ES-I3 (cell line): ENCODE data around the gene DMRT2.

Experiments
- H3K36me3 ChIP-seq: 2 replicates; pipeline ENCODE4 v1.6.1; 2013; ENCODE audit warnings: mild to moderate bottlenecking, low read length, control low read depth, moderate library complexity; ENCODE audit not compliant: insufficient read depth
- H3K4me1 ChIP-seq: 2 replicates; pipeline ENCODE4 v1.6.1; 2013; ENCODE audit warnings: mild to moderate bottlenecking, control low read depth, low read length; ENCODE audit not compliant: insufficient read depth
- H3K9ac ChIP-seq: 2 replicates; pipeline ENCODE4 v1.6.1; 2013; ENCODE audit warnings: low read depth, mild to moderate bottlenecking, low read length, moderate library complexity
- H3K9me3 ChIP-seq: 2 replicates; pipeline ENCODE4 v1.6.1; 2013; ENCODE audit warnings: mild to moderate bottlenecking, low read length, moderate library complexity; ENCODE audit not compliant: control insufficient read depth, insufficient read depth

Gene DMRT2

GRCh38 chr9:1087120-1087881, 37.1 kb downstream of the DMRT2 start:
- Histone ChIP-seq H3K4me1 (no peaks in the 10 kb centered on the region; the same call in 1 of the 2 replicates), H3K9me3 (no peaks in the 10 kb centered on the region), H3K9ac (no peak overlapping the region), H3K36me3 (no peaks in the 10 kb centered on the region)

- no peaks in the 10 kb centered on the region for H3K9me3 ChIP-seq
- no peaks in the 10 kb centered on the region for H3K4me1 ChIP-seq
- H3K9ac ChIP-seq = no peak overlapping the region
- H3K36me3 ChIP-seq = no peaks in the 10 kb centered on the region
Measured at GRCh38 chr9:1094749-1095148, 44.6 kb downstream of the DMRT2 start.

- Histone ChIP-seq H3K9me3 (no peaks in the 10 kb centered on the region), H3K36me3 (no peaks in the 10 kb centered on the region), H3K9ac (no peak overlapping the region), H3K4me1 (no peaks in the 10 kb centered on the region)
Measured at GRCh38 chr9:1096155-1096964, 46.2 kb downstream of the DMRT2 start.

GRCh38 chr9:1098551-1098950, 48.4 kb downstream of the DMRT2 start:
- Histone ChIP-seq H3K4me1 (no peaks in the 10 kb centered on the region), H3K36me3 (no peaks in the 10 kb centered on the region), H3K9me3 (no peaks in the 10 kb centered on the region), H3K9ac (no peak overlapping the region)

- no peaks in the 10 kb centered on the region for H3K9me3 ChIP-seq
- no peak overlapping the region for H3K9ac ChIP-seq
- H3K36me3 ChIP-seq = no peaks in the 10 kb centered on the region
Measured at GRCh38 chr9:1100201-1100600, 50.0 kb downstream of the DMRT2 start.

GRCh38 chr9:1100945-1101344, 50.8 kb downstream of the DMRT2 start:
- Histone ChIP-seq H3K36me3 (no peaks in the 10 kb centered on the region), H3K9me3 (no peaks in the 10 kb centered on the region), H3K4me1 (no peaks in the 10 kb centered on the region), H3K9ac (no peak overlapping the region)

More at GRCh38 chr9:1100201-1100600, 50.0 kb downstream of the DMRT2 start:
- H3K4me1 ChIP-seq = no peaks in the 10 kb centered on the region

GRCh38 chr9:1101846-1102641, 51.9 kb downstream of the DMRT2 start:
- H3K9ac ChIP-seq = no peak overlapping the region
- no peaks in the 10 kb centered on the region for H3K4me1 ChIP-seq
- no peaks in the 10 kb centered on the region for H3K9me3 ChIP-seq
- no peaks in the 10 kb centered on the region for H3K36me3 ChIP-seq

GRCh38 chr9:1102642-1102970, 52.4 kb downstream of the DMRT2 start:
- Histone ChIP-seq H3K36me3 (no peaks in the 10 kb centered on the region), H3K9ac (no peak overlapping the region), H3K9me3 (no peaks in the 10 kb centered on the region), H3K4me1 (no peaks in the 10 kb centered on the region)
